Measurements from ENCODE around the gene PWWP2A.

- TF ChIP-seq ATF2 (CRISPR knock-in tag; IDR thresholded peaks at IDR 0.05; ENCODE audit: borderline replicate concordance, low read depth) (no peak), CREM (CRISPR knock-in tag; IDR thresholded peaks at IDR 0.05) (no peak)
Observed at GRCh38 chr5:160071516-160071915, 47.7 kb downstream of the PWWP2A start.

Measured in WTC11 (cell line).